Middle frontal gyrus (tissue), 1 donor: ENCODE data around the gene TAF10.

ENCODE experiments used
- DNase-seq: peaks from one replicate; pipeline ENCODE4 v3.0.0-alpha.2; 2015; ENCODE audit warnings: low spot score; ENCODE audit errors: extremely low spot score

TAF10 gene

DNA sequence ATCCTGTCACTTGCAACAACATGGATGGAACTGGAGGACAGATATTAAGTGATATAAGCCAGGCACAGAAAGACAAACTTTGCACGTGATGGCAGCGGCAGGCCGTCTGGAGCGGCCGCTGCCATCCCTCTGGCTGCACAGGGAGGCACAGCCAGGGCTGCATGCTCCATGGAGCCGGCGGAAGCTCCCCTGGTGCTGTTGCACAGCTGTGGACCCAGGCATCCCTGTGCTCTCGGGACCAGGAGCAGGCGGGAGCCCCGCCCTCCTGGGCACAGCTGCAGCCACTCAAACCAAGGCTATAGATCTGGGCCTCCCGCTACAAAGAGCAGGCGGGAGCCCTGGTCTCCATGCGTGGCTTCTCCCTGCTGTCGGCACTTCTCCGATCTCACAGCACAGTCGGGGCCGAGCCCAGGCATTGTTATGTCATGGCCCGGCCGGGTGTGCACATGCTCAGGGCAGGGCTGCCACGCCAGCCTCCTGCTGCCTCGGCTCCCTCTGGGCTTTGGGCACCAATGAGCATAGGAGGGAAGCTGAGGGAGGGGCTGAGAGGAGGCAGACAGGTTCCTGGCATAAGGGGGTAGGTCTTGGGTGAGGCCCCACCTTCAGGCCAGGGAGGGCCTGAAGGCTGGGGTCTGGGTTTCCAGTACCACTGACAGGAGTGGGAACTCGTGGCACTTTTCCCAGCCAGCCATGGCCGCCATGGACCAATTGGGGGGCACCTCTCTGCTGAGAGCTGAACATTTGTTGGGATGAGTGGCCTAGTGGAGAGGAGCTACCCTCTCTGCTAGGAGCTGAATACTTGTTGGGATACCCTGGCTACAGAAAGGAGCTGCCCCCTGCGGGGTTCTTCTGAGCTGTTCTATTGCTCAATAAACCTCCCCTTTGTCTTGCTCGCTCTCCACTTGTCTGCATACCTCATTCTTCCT lies 25.3 kb downstream of the TAF10 start:
- DNase-seq, result no peak

DNA sequence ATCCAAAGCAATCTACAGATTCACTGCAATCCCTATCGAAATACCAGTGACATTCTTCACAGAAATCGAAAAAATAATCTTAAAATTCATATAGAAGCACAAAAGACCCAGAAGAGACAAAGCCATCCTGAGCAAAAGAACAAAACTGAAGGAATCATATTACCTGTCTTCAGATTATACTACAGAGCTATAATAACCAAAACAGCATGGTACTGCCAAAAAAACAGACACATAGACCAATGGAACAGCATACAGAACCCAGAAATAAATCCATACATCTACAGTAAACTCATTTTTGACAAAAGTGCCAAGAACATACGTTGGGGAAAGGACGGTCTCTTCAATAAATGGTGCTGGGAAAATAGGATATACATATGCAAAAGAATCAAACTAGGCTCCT lies 27.5 kb downstream of the TAF10 start:
- DNase-seq, result no peak

GRCh38 chr11:6583584-6583983 lies 28.4 kb downstream of the TAF10 start:
- no peak for DNase-seq

DNA sequence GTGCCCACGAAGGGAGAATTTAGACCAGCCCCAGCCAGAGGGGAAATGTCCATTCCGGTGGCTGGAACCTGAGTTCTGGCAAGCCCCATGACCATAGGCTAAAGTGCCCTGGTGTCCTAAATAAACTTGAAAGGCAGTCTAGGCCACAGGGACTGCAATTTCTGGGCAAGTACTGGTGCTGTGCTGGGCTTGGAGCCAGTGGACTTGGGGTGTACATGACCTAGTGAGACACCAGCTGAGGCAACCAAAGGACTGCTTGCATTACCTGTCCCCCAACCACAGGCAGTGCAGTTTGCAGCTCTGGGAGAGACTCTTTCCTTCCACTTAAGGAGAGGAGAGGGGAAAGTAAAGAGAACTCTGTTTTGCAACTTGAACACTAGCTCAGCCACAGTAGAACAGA lies 32.3 kb downstream of the TAF10 start:
- no peak for DNase-seq

- DNase-seq, result no peak
These were observed 33.9 kb downstream of the TAF10 start for GRCh38 chr11:6578134-6578533.

DNA sequence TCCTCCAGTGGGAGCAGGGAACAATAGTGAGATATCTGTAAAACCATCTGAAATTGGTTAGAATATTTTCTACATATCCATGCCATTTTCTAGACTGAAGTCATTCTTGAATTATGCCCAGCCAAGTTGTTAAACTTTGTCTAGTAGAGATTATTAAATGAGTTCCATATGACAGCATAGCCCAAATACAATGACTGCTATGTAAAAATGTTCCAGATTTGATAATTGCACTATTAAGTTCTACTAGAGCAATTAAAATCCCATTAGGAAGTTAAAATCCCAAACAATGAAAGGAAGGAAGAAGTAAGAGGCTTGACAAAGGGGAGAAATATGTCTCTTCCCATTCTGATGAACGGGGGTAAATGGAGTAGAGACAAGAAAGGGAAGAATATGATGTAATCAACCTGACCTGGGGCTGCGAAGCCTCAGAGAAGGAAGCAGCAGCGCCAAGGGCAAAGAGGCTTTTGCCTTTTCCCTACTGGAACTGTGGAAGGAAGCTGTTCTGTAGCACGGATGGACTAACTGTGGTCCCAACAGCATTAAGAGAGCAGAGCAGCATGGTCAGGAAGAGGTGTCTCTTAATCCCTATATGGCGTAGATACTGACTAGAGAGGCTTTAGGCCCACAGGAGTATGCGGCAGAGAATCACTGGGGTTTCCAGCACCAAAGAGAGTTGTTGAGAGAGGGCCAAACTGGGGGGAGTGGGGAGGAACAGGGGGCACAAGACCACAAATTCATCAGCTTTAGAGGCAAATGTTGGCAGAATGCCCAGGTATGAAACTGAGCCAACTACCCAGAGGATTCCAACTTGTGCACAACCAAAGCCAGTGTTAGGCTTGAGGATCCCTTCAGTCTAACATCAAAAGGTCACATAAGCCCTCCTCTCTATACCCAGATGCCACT lies 35.3 kb downstream of the TAF10 start:
- DNase-seq, result peak; percentile 84

DNA sequence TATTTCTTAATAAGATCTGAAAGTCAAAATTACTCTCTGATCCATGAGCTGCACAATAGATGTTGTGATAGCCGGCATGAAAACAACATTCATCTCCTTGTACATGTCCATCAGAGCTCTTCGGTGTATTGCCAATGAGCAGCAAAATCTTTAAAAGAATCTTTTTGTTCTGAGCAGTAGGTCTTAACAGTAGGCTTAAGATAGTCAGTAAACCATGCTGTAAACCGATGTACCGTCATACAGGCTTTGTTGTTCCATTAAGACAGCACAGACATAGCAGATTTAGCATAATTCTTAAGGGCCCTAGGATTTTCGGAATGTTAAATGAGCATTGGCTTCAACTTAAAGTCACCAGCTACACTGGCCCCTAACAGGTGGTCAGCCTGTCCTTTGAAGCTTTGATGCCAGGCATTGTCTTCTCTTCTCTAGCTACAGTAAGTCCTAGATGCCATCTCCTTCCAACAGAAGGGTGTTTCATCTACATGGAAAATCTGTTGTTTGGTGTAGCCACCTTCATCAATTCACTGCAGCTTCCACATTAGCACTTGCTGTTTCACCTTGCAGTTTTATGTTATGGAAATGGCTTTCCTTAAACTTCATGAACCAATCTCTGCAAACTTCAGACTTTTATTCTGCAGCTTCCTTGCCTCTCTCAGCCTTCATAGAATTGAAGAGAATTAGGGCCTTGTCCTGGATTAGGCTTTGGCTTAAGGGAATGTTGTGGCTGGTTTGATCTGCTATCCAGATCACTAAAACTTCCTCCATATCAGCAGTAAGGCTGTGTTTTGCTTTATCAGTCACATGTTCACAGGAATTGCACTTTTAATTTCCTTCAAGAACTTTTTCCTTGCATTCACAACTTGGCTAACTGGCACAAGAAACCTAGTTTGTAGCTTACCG lies 37.0 kb downstream of the TAF10 start:
- no peak for DNase-seq

DNA sequence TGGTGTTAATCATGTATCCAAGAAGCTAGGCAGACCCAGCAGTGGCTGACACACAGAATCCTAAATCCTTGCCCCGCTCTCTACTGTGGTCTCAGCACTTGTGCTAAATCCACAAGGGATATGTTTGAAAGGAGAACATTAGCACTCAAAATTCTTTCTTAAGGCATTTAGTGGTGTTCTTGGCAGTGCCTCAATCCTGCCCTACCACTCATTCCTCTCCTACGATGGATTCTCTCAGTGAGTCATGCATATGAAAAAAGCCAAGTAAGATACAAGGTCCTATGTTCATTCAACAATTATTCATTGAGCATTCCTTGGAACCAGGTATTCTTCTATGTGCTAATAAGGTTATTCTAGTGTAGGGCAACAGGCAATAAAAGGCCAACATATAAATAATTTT lies 39.8 kb downstream of the TAF10 start:
- no peak for DNase-seq

- no peak for DNase-seq
These were observed 40.5 kb downstream of the TAF10 start for GRCh38 chr11:6571434-6572008.

- DNase-seq, result no peak
These were observed 41.2 kb downstream of the TAF10 start for GRCh38 chr11:6570691-6571427.

- no peak for DNase-seq
These were observed 42.3 kb downstream of the TAF10 start for GRCh38 chr11:6569706-6570105.

DNA sequence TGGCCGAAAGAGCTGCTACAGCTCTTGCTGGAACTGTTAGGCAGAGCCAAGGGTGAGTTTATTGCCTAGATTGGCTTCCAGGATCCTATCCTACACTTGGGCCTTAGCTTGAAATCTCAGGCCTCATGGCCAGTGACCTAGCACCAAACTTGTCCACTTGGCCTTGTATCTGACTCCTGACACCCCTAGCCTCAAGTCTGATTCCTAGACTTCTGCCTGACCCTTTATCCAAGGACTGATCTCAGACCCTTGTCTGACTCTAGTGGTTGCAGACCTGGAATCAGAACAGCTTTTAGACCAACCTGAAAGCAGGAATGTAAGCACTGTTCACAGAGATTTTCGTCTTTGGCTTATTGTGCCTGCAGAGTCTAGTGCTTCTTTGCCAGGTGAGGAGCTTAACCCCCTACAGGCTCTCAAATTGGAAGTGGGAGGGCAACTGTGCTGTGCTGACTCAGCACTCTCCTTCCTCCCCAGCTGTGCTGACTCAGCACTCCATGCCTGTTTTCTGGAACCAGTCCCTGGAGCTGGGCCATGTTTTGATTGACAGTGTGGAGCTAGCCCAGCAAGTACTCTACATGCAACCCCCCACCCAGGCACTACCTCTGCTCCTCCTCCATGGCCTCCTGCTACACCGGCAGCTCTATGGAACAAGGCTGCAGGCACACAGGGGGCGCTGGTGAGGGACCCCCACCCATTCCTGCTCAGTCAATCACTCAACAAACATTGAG lies 43.7 kb downstream of the TAF10 start:
- no peak for DNase-seq

- no peak for DNase-seq
These were observed 44.7 kb downstream of the TAF10 start for GRCh38 chr11:6567371-6567745.

GRCh38 chr11:6566704-6567370 lies 45.2 kb downstream of the TAF10 start:
- no peak for DNase-seq

DNA sequence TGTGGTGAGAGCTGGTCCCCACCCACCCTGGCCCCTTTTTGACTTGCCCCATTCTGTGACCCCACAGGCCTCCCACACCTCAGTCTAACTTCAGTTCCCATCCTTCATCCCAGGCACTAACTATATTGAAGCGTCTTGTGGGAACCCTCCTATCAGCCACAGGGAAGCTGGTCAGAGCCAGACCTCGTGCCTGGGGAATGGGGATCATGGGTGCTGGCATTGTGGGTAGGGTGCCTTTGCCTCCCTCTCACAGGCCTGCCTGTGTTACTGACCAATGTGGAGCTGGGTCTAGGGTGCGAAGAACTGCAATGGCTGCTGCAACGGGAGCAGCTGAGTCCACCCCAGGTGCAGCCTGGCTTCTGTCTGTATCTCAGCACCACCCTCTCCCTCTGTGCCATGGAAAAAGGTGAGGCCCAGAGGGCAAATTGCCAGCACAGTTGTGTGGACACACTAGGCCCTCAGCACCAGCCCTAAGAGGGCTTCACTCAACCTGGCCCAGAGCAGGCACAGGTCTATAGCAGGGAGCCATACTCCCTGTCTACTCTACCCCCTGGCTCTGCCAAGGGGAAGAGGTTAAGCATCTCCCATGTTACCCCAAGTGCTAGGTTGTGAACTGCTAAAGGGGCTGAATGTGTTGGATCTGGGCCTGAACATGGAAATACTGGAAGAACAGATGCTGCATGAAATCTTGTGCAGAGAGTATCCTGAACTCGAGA lies 45.9 kb downstream of the TAF10 start:
- DNase-seq, result no peak

DNA sequence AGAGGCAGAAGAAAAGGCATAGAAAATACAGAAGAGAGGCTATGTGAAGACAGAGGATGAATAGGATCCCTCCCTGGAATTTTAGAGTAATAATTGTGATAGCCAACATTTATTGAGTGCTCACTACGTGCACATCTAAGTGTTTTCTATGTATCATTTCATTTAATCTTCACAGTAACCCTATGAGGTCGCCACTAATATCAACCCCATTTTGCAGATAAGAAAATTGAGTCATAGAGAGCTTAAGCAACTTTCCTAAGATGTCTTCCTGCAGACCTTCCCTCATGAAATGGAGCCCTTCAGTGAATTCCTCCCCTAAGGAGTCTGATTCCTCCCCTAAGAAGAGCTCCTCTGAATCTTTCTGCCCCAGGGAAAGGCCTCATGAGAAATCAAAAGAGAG lies 46.7 kb downstream of the TAF10 start:
- no peak for DNase-seq

DNA sequence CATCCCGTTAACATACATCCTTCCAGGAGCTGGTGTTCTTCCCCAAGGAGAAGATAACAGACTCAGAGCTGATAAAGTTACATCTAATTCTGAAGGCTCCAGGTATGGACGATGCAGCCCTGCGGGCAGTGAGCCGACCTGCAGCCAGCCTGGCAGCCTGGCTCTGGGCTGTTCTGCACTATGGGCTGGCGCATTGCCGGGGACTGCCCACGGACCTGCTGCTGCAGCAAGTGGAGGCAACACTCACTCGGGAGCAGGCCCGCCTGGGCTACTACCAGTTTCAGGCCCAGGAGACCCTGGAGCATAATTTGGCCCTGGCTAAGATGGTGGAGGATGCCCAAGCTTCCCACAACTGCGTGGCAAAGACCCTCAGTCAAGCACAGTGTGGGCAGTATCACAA lies 48.3 kb downstream of the TAF10 start:
- DNase-seq, result no peak

- DNase-seq, result no peak
These were observed 48.8 kb downstream of the TAF10 start for GRCh38 chr11:6563121-6563619.
